H9 (cell line): ENCODE results near the gene LRIG3. TPM values are rescaled to one million over a fixed set of nuclear protein-coding genes. Genes with fewer than 3 reads are reported as not detected.

Source experiments
- DNase-seq: peaks from one replicate; pipeline ENCODE4 v3.0.0-alpha.2; 2017
- H2AFZ ChIP-seq: one replicate; pipeline ENCODE4 v1.6.1; 2013; ENCODE audit warnings: mild to moderate bottlenecking, low read length, control low read depth, moderate library complexity
- H2AK5ac ChIP-seq: 2 replicates; pipeline ENCODE4 v1.6.1; 2013; ENCODE audit warnings: low read length, control low read depth, mixed read lengths; ENCODE audit not compliant: insufficient read length
- H2BK120ac ChIP-seq: one replicate; pipeline ENCODE4 v1.6.1; 2013; ENCODE audit warnings: low read depth, mild to moderate bottlenecking, low read length, control low read depth, inconsistent platforms; ENCODE audit not compliant: poor library complexity, severe bottlenecking
- H2BK12ac ChIP-seq: 2 replicates; pipeline ENCODE4 v1.6.1; 2013; ENCODE audit warnings: low read length, control low read depth, mixed read lengths, low read depth; ENCODE audit not compliant: insufficient read length
- H2BK15ac ChIP-seq: 2 replicates; pipeline ENCODE4 v1.6.1; 2013; ENCODE audit warnings: low read depth, low read length, control low read depth
- H2BK20ac ChIP-seq: one replicate; pipeline ENCODE4 v1.6.1; 2013; ENCODE audit warnings: low read depth, mild to moderate bottlenecking, low read length, control low read depth, inconsistent platforms; ENCODE audit not compliant: poor library complexity, severe bottlenecking
- H2BK5ac ChIP-seq: 2 replicates; pipeline ENCODE4 v1.6.1; 2013; ENCODE audit warnings: low read length, control low read depth, mixed read lengths; ENCODE audit not compliant: insufficient read length
- H3K14ac ChIP-seq: 2 replicates; pipeline ENCODE4 v1.6.1; 2013; ENCODE audit warnings: low read length, control low read depth; ENCODE audit not compliant: insufficient read depth
- H3K18ac ChIP-seq: 2 replicates; pipeline ENCODE4 v1.6.1; 2013; ENCODE audit warnings: low read depth, mild to moderate bottlenecking, mixed read lengths, low read length, control low read depth; ENCODE audit not compliant: insufficient read length
- H3K23ac ChIP-seq: 2 replicates; pipeline ENCODE4 v1.6.1; 2013; ENCODE audit warnings: low read length, control low read depth, mixed read lengths, low read depth; ENCODE audit not compliant: insufficient read length
- H3K23me2 ChIP-seq: 2 replicates; pipeline ENCODE4 v1.6.1; 2013; ENCODE audit warnings: low read depth, mild to moderate bottlenecking, mixed read lengths, low read length, control low read depth; ENCODE audit not compliant: insufficient read length, poor library complexity, severe bottlenecking
- H3K27ac ChIP-seq: 2 replicates; pipeline ENCODE4 v1.5.1; 2013; ENCODE audit warnings: low read length, control low read depth, mixed read lengths, low read depth; ENCODE audit not compliant: insufficient read length
- H3K27me3 ChIP-seq: 2 replicates; pipeline ENCODE4 v1.6.1; 2013; ENCODE audit warnings: low read length, control low read depth, inconsistent platforms; ENCODE audit not compliant: insufficient read depth
- H3K4ac ChIP-seq: 2 replicates; pipeline ENCODE4 v1.6.1; 2013; ENCODE audit warnings: low read depth, mild to moderate bottlenecking, control low read depth, inconsistent platforms, low read length, moderate library complexity
- H3K4me1 ChIP-seq: 2 replicates; pipeline ENCODE4 v1.6.1; 2013; ENCODE audit warnings: low read length, control low read depth, inconsistent platforms; ENCODE audit not compliant: insufficient read depth
- H3K4me2 ChIP-seq: 2 replicates; pipeline ENCODE4 v1.6.1; 2013; ENCODE audit warnings: low read length, control low read depth, mixed read lengths; ENCODE audit not compliant: insufficient read length, insufficient read depth
- H3K56ac ChIP-seq: 2 replicates; pipeline ENCODE4 v1.6.1; 2013; ENCODE audit warnings: low read depth, mild to moderate bottlenecking, mixed read lengths, low read length, control low read depth; ENCODE audit not compliant: insufficient read length
- H3K79me1 ChIP-seq: 2 replicates; pipeline ENCODE4 v1.6.1; 2013; ENCODE audit warnings: low read depth, mild to moderate bottlenecking, moderate library complexity, low read length, control low read depth, inconsistent platforms; ENCODE audit not compliant: insufficient read depth, poor library complexity, severe bottlenecking
- H3K79me2 ChIP-seq: 2 replicates; pipeline ENCODE4 v1.6.1; 2013; ENCODE audit warnings: low read length, control low read depth, inconsistent platforms; ENCODE audit not compliant: insufficient read depth
- H3K9ac ChIP-seq: 2 replicates; pipeline ENCODE4 v1.6.1; 2013; ENCODE audit warnings: low read length, control low read depth, mixed read lengths; ENCODE audit not compliant: insufficient read length; ENCODE audit errors: extremely low read depth
- H3K9me3 ChIP-seq: one replicate; pipeline ENCODE4 v1.6.1; 2013; ENCODE audit warnings: low read depth, low read length, inconsistent platforms; ENCODE audit not compliant: control insufficient read depth
- H3T11ph ChIP-seq: one replicate; pipeline ENCODE4 v1.6.1; 2013; ENCODE audit warnings: mild to moderate bottlenecking, low read length, control low read depth, inconsistent platforms
- H4K20me1 ChIP-seq: one replicate; pipeline ENCODE4 v1.6.1; 2013; ENCODE audit not compliant: control insufficient read depth, insufficient read length, insufficient read depth
- H4K5ac ChIP-seq: 2 replicates; pipeline ENCODE4 v1.6.1; 2013; ENCODE audit warnings: low read depth, mild to moderate bottlenecking, mixed read lengths, low read length, control low read depth; ENCODE audit not compliant: insufficient read length
- H4K8ac ChIP-seq: replicated peaks from 2 replicates; pipeline ENCODE4 v1.6.1; 2013; ENCODE audit warnings: low read length, control low read depth, mixed read lengths, low read depth; ENCODE audit not compliant: insufficient read length
- H4K91ac ChIP-seq: 2 replicates; pipeline ENCODE4 v1.6.1; 2013; ENCODE audit warnings: low read depth, mild to moderate bottlenecking, moderate library complexity, mixed read lengths, low read length, control low read depth; ENCODE audit not compliant: insufficient read length
- H3K27ac Mint-ChIP-seq, 3 experiments: 2 replicates in 2 of 3; 3 replicates in 1 of 3; pipeline ENCODE4 v1.8.0; 2020 to 2021; ENCODE audit warnings: mixed read lengths in 3 of 3, mild to moderate bottlenecking in 1 of 3, moderate library complexity in 1 of 3
- H3K27me3 Mint-ChIP-seq: 2 replicates; pipeline ENCODE4 v1.8.0; 2021; ENCODE audit warnings: low read depth, mild to moderate bottlenecking, moderate library complexity, mixed read lengths
- H3K36me3 Mint-ChIP-seq, 3 experiments: 2 replicates in 2 of 3; 3 replicates in 1 of 3; pipeline ENCODE4 v1.8.0; 2020 to 2021; ENCODE audit warnings: low read depth in 3 of 3, mixed read lengths in 3 of 3; ENCODE audit not compliant: insufficient read depth in 1 of 3
- H3K4me1 Mint-ChIP-seq, 2 experiments: 2 replicates each; pipeline ENCODE4 v1.8.0; 2020; ENCODE audit warnings: mixed read lengths in 2 of 2
- H3K4me3 Mint-ChIP-seq, 2 experiments: 2 replicates in 1 of 2; 3 replicates in 1 of 2; pipeline ENCODE4 v1.8.0; 2020 to 2021; ENCODE audit warnings: mild to moderate bottlenecking in 2 of 2, mixed read lengths in 2 of 2, moderate library complexity in 1 of 2
- H3K9me3 Mint-ChIP-seq, 2 experiments: 2 replicates in 1 of 2; 3 replicates in 1 of 2; pipeline ENCODE4 v1.8.0; 2020; ENCODE audit warnings: mild to moderate bottlenecking in 2 of 2, mixed read lengths in 2 of 2, moderate library complexity in 1 of 2
- CTCF ChIP-seq: fragments of 200-600 bp; sonication (generic); conservative IDR thresholded peaks from 3 replicates; pipeline ENCODE4 v1.8.0; 2021; ENCODE audit warnings: antibody characterized with exemption, mild to moderate bottlenecking
- WGBS: extraction: QIAGEN DNeasy Blood & Tissue Kit; methylation state at CpG from one replicate; pipeline ENCODE4 v1.1.7; 2013; ENCODE audit warnings: missing lambda C conversion rate, low lambda C conversion rate, mixed read lengths; ENCODE audit not compliant: insufficient read length; ENCODE audit errors: extremely low coverage; 5-methylcytosine and 5-hydroxymethylcytosine counted together
- long read RNA-seq: library from polyadenylated mRNA; unstranded; transcript quantifications from one replicate; pipeline ENCODE4 v2.0.0, GENCODE V29; 2020
- total RNA-seq: library from RNA; stranded (reverse); gene quantifications from 2 replicates; pipeline ENCODE4 v1.2.1, GENCODE V29; 2021

Gene LRIG3
- 10.9 and 11.6 TPM in 2 replicates for total RNA-seq
- long read RNA-seq, full-length matches to known transcripts = 34 of 47 reads
- long read RNA-seq, partial matches to known transcripts = 7 of 47 reads
- long read RNA-seq, other reads (novel, unspliced or antisense) = 6 of 47 reads

- Histone ChIP-seq H3K23ac (no peak within 1 kb of the TSS), H2AFZ (peak within 1 kb of the TSS; percentile 45), H3K27me3 (peaks cover 2% of the 10 kb centered on the region; the same call in 1 of the 2 replicates), H4K8ac (no peak within 1 kb of the TSS), H4K91ac (no peak within 1 kb of the TSS), H3T11ph (no peak within 1 kb of the TSS), H3K18ac (no peak within 1 kb of the TSS), H2BK120ac (no peak within 1 kb of the TSS), H2AK5ac (no peak within 1 kb of the TSS), H2BK20ac (no peak within 1 kb of the TSS), H2BK15ac (no peak within 1 kb of the TSS), H4K5ac (no peak within 1 kb of the TSS), H3K4ac (no peak within 1 kb of the TSS), H3K27ac (no peak within 1 kb of the TSS), H3K14ac (peak within 1 kb of the TSS; percentile 76), H2BK12ac (no peak within 1 kb of the TSS), H3K9me3 (no peaks in the 10 kb centered on the region), H3K9ac (peak within 1 kb of the TSS; percentile 54), H3K79me1 (no peaks in the 10 kb centered on the region), H3K4me2 (peak within 1 kb of the TSS; percentile 100), H4K20me1 (no peaks in the 10 kb centered on the region), H2BK5ac (no peak within 1 kb of the TSS), H3K23me2 (peaks cover 14% of the 10 kb centered on the region), H3K56ac (no peak within 1 kb of the TSS), H3K79me2 (no peaks in the 10 kb centered on the region), H3K4me1 (peaks cover 2% of the 10 kb centered on the region; the same call in 1 of the 2 replicates)
- peak; percentile 85 for DNase-seq
- Mint-ChIP-seq H3K4me3 (peak within 1 kb of the TSS; percentile 85 to 89), H3K4me1 (peaks cover 46 to 47% of the 10 kb centered on the region in 2 experiments), H3K27me3 (peaks cover 9% of the 10 kb centered on the region), H3K36me3 (no peaks in the 10 kb centered on the region), H3K9me3 (no peaks in the 10 kb centered on the region), H3K27ac (peak within 1 kb of the TSS; percentile 73 to 89 (median 81); a peak in 4 of 7 replicates)
- no CpG with 5 or more reads among the region's 80 CpGs for WGBS
- peak; percentile 39; the same call in 1 of the 3 replicates for TF ChIP-seq CTCF
Observed at GRCh38 chr12:58920102-58920960, at the start of gene LRIG3. Gene LRIG3, minus strand, starts transcription at chr12:58920504. Its CDS starts 269 bp downstream, at chr12:58920235.
